IPS-20b (cell line): ENCODE data around the gene GALNT16.

Experiments
- H3K27ac ChIP-seq: one replicate; pipeline ENCODE4 v1.5.1; 2013; ENCODE audit warnings: low read length
- H3K27me3 ChIP-seq: 2 replicates; pipeline ENCODE4 v1.6.1; 2013; ENCODE audit warnings: mild to moderate bottlenecking, low read length, inconsistent platforms; ENCODE audit not compliant: insufficient read depth
- H3K36me3 ChIP-seq: 2 replicates; pipeline ENCODE4 v1.6.1; 2013; ENCODE audit warnings: low read depth, mild to moderate bottlenecking, inconsistent platforms, low read length, moderate library complexity; ENCODE audit not compliant: insufficient read depth
- H3K4me1 ChIP-seq: 2 replicates; pipeline ENCODE4 v1.6.1; 2013; ENCODE audit warnings: mild to moderate bottlenecking, control low read depth, inconsistent platforms, low read length, moderate library complexity; ENCODE audit not compliant: insufficient read depth
- H3K4me3 ChIP-seq: 2 replicates; pipeline ENCODE4 v1.5.1; 2013; ENCODE audit warnings: mild to moderate bottlenecking, low read length, inconsistent platforms
- H3K9ac ChIP-seq: 2 replicates; pipeline ENCODE4 v1.6.1; 2013; ENCODE audit warnings: low read depth, mild to moderate bottlenecking, inconsistent platforms, low read length, moderate library complexity
- H3K9me3 ChIP-seq: 2 replicates; pipeline ENCODE4 v1.6.1; 2013; ENCODE audit warnings: mild to moderate bottlenecking, low read depth, low read length, inconsistent platforms; ENCODE audit not compliant: insufficient read depth

GALNT16 gene

GRCh38 chr14:69404478-69404877, 144.5 kb downstream of the GALNT16 start:
- no peaks in the 10 kb centered on the region for H3K4me1 ChIP-seq
- no peak overlapping the region for H3K9ac ChIP-seq
- no peaks in the 10 kb centered on the region for H3K27me3 ChIP-seq
- no peaks in the 10 kb centered on the region for H3K36me3 ChIP-seq
- no peaks in the 10 kb centered on the region for H3K9me3 ChIP-seq
- no peak overlapping the region for H3K27ac ChIP-seq
- H3K4me3 ChIP-seq: no peak overlapping the region

DNA sequence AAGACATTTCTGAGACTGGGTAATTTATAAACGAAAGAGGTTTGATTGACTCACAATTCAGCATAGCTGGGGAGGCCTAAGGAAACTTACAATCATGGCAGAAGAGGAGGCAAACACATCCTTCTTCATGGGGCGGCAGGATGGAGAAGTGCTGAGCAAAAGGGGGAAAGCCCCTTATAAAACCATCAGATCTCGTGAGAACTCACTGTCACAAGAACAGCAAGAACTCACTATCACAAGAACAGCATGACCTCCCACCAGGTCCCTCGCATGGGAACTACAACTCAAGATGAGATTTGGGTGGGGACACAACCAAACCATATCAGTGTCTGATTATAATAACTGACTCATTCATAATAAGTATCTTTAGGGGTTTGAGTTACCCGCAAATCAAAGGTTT, 144.9 kb downstream of the GALNT16 start:
- Histone ChIP-seq H3K36me3 (no peaks in the 10 kb centered on the region), H3K4me1 (no peaks in the 10 kb centered on the region), H3K4me3 (no peak overlapping the region), H3K27me3 (no peaks in the 10 kb centered on the region), H3K9ac (no peak overlapping the region), H3K9me3 (no peaks in the 10 kb centered on the region), H3K27ac (no peak overlapping the region)

- H3K36me3 ChIP-seq: no peaks in the 10 kb centered on the region
- H3K4me3 ChIP-seq: no peak overlapping the region
- H3K27ac ChIP-seq: no peak overlapping the region
- H3K4me1 ChIP-seq: no peaks in the 10 kb centered on the region
- no peaks in the 10 kb centered on the region for H3K27me3 ChIP-seq
- H3K9me3 ChIP-seq: no peaks in the 10 kb centered on the region
- H3K9ac ChIP-seq: no peak overlapping the region
Measured at GRCh38 chr14:69405762-69406161, 145.8 kb downstream of the GALNT16 start.
